ENCODE data around the gene FARP1. TPM values are rescaled to one million over a fixed set of nuclear protein-coding genes. Genes with fewer than 3 reads are reported as not detected.

Gene FARP1
- total RNA-seq = 10 to 100 TPM; 13.7 to 38.9 (median 30.2) TPM

GRCh38 chr13:98142380-98143156 lies at the start of gene FARP1:
Gene FARP1 (plus strand): TSS chr13:98143094. CDS start chr13:98213243, 70,149 bp downstream.
- ATAC-seq (ENCODE audit: low FRiP score) (peak; percentile 96), DNase-seq (ENCODE audit: low spot score) (no peak)
- TF ChIP-seq CTCF (IDR thresholded peaks at IDR 0.05) = peak in 1 of 3 donors; percentile 20

- no peak for DNase-seq (ENCODE audit: low spot score)
- no peak for TF ChIP-seq CTCF (IDR thresholded peaks at IDR 0.05)
- no peak for ATAC-seq (ENCODE audit: low FRiP score)
Measured at GRCh38 chr13:98094678-98095266, 48.1 kb upstream of the FARP1 start.

- no peak for ATAC-seq (ENCODE audit: low FRiP score)
- TF ChIP-seq CTCF (IDR thresholded peaks at IDR 0.05) = no peak
- DNase-seq (ENCODE audit: low spot score) = no peak
Measured at GRCh38 chr13:98096059-98096458, 46.8 kb upstream of the FARP1 start.

GRCh38 chr13:98097749-98098148 lies 45.1 kb upstream of the FARP1 start:
- no peak for TF ChIP-seq CTCF (IDR thresholded peaks at IDR 0.05)
- DNase-seq (ENCODE audit: low spot score) (no peak), ATAC-seq (ENCODE audit: low FRiP score) (no peak)

- ATAC-seq (ENCODE audit: low FRiP score) = no peak
- DNase-seq (ENCODE audit: low spot score) = no peak
- no peak for TF ChIP-seq CTCF (IDR thresholded peaks at IDR 0.05)
Measured at GRCh38 chr13:98098516-98098915, 44.4 kb upstream of the FARP1 start.

GRCh38 chr13:98099627-98100026 lies 43.3 kb upstream of the FARP1 start:
- DNase-seq (ENCODE audit: low spot score) = no peak
- no peak for TF ChIP-seq CTCF (IDR thresholded peaks at IDR 0.05)
- no peak for ATAC-seq (ENCODE audit: low FRiP score)

- no peak for ATAC-seq (ENCODE audit: low FRiP score)
- no peak for DNase-seq (ENCODE audit: low spot score)
- TF ChIP-seq CTCF (IDR thresholded peaks at IDR 0.05) = no peak
Measured at GRCh38 chr13:98100481-98100880, 42.4 kb upstream of the FARP1 start.

Measured in omental fat pad (tissue), 4 donors.